SK-N-SH (cell line): Measurements from ENCODE around the gene ZNF774. TPM values are rescaled to one million over a fixed set of nuclear protein-coding genes. Genes with fewer than 3 reads are reported as not detected.

Experiments used
- CTCF ChIA-PET: fragments of 300-600, 350-600 bp; formaldehyde crosslinking; extraction: SDS; loops from one replicate; lab custom pipeline; 2021; lab: Yijun Ruan, JAX
- POLR2A ChIA-PET: fragments of 350-600 bp; sonication (Branson Sonifier 250); formaldehyde crosslinking; extraction: SDS; loops from one replicate; lab custom pipeline; 2020; ENCODE audit warnings: antibody characterized with exemption, inconsistent platforms; lab: Yijun Ruan, JAX
- DNase-seq: peaks from one replicate; pipeline ENCODE4 v3.0.0; 2012
- H2AFZ ChIP-seq: fragments of 200-600 bp; sonication (generic); 2 replicates; pipeline ENCODE4 v1.8.1; 2016; ENCODE audit warnings: antibody characterized with exemption, mild to moderate bottlenecking, low read depth
- H3F3A ChIP-seq: fragments of 200-600 bp; sonication (generic); replicated peaks from 2 replicates; pipeline ENCODE3; 2016; ENCODE audit warnings: antibody characterized with exemption, mild to moderate bottlenecking; ENCODE audit not compliant: insufficient read depth
- H3K27ac ChIP-seq, 2 experiments: fragments of 200-500 bp in 1 of 2; fragments of 200-600 bp in 1 of 2; sonication (Bioruptor generic) in 1 of 2; sonication (generic), shearing (Covaris generic) in 1 of 2; 2 replicates each; pipeline versions ENCODE4 v1.5.1 to v1.6.1; 2014 to 2016; ENCODE audit warnings: low read depth in 2 of 2, inconsistent platforms in 1 of 2, low read length in 1 of 2, mild to moderate bottlenecking in 1 of 2, mixed read lengths in 1 of 2
- H3K27me3 ChIP-seq: fragments of 200-600 bp; sonication (generic), shearing (Covaris generic); 2 replicates; pipeline ENCODE4 v1.6.1; 2016; ENCODE audit warnings: mixed run types; ENCODE audit not compliant: insufficient read depth
- H3K36me3 ChIP-seq, 2 experiments: fragments of 200-500 bp in 1 of 2; fragments of 200-600 bp in 1 of 2; sonication (Bioruptor generic) in 1 of 2; sonication (generic) in 1 of 2; replicated peaks in 1 of 2; 2 replicates each; pipeline versions ENCODE3 to v1.5.1; 2014 to 2016; ENCODE audit warnings: low read length in 1 of 2, mild to moderate bottlenecking in 1 of 2; ENCODE audit not compliant: insufficient read depth in 2 of 2, control insufficient read depth in 1 of 2
- H3K4me1 ChIP-seq, 2 experiments: fragments of 200-500 bp in 1 of 2; fragments of 200-600 bp in 1 of 2; sonication (Bioruptor generic) in 1 of 2; sonication (generic), shearing (Covaris generic) in 1 of 2; 2 replicates each; pipeline versions ENCODE4 v1.5.1 to v1.6.1; 2014 to 2016; ENCODE audit warnings: low read depth in 1 of 2, low read length in 1 of 2, mixed run types in 1 of 2; ENCODE audit not compliant: insufficient read depth in 2 of 2, control insufficient read depth in 1 of 2
- H3K4me2 ChIP-seq: fragments of 200-600 bp; sonication (generic), shearing (Covaris generic); 2 replicates; pipeline ENCODE4 v1.6.1; 2017; ENCODE audit warnings: mixed run types
- H3K4me3 ChIP-seq, 2 experiments: fragments of 200-500 bp in 1 of 2; fragments of 200-600 bp in 1 of 2; sonication (Bioruptor generic) in 1 of 2; sonication (generic), shearing (Covaris generic) in 1 of 2; 2 replicates each; pipeline versions ENCODE4 v1.5.1 to v1.8.1; 2014 to 2016; ENCODE audit warnings: low read depth in 2 of 2, inconsistent platforms in 1 of 2, low read length in 1 of 2, mild to moderate bottlenecking in 1 of 2, mixed read lengths in 1 of 2, moderate library complexity in 1 of 2
- H3K79me2 ChIP-seq: fragments of 200-600 bp; sonication (generic); 2 replicates; pipeline ENCODE4 v1.8.1; 2017; ENCODE audit warnings: mild to moderate bottlenecking; ENCODE audit not compliant: insufficient read depth
- H3K9ac ChIP-seq: fragments of 200-600 bp; sonication (generic); 2 replicates; pipeline ENCODE4 v1.6.1; 2017; ENCODE audit warnings: mixed run types
- H3K9me2 ChIP-seq: fragments of 200-600 bp; sonication (generic); 2 replicates; pipeline ENCODE4 v1.6.1; 2017; ENCODE audit warnings: mixed run types
- H3K9me3 ChIP-seq: fragments of 200-600 bp; sonication (generic); 2 replicates; pipeline ENCODE4 v1.6.1; 2017; ENCODE audit warnings: mixed run types, mild to moderate bottlenecking, moderate library complexity
- H4K20me1 ChIP-seq: fragments of 200-600 bp; sonication (generic); 2 replicates; pipeline ENCODE4 v1.6.1; 2017; ENCODE audit warnings: mild to moderate bottlenecking, mixed run types; ENCODE audit not compliant: insufficient read depth
- CHD2 ChIP-seq: fragments of 150-350 bp; IDR thresholded peaks from 2 replicates; pipeline ENCODE4 v1.6.1; 2018; ENCODE audit warnings: low read length; ENCODE audit not compliant: partially characterized antibody
- ELF1 ChIP-seq: IDR thresholded peaks from 2 replicates; pipeline ENCODE4 v1.4.0; 2012
- EP300 ChIP-seq, 2 experiments: IDR thresholded peaks; 2 replicates each; pipeline versions ENCODE4 v1.4.0 to v1.6.1; 2012; ENCODE audit warnings: borderline replicate concordance in 1 of 2, low read depth in 1 of 2, low read length in 1 of 2
- EZH2phosphoT487 ChIP-seq: fragments of 200-600 bp; sonication (generic); IDR thresholded peaks from 2 replicates; pipeline ENCODE4 v1.6.1; 2017; ENCODE audit warnings: low read depth, mixed run types, mild to moderate bottlenecking, antibody characterized with exemption, moderate library complexity, borderline replicate concordance
- FOSL2 ChIP-seq: IDR thresholded peaks from 2 replicates; pipeline ENCODE4 v1.4.0; 2012; ENCODE audit warnings: low read depth, mild to moderate bottlenecking, moderate library complexity, borderline replicate concordance
- FOXJ3 ChIP-seq: sonication (generic); formaldehyde crosslinking; IDR thresholded peaks from 2 replicates; pipeline ENCODE4 v1.5.1; 2020; ENCODE audit warnings: mild to moderate bottlenecking, missing genetic modification reagents
- GABPA ChIP-seq: IDR thresholded peaks from 2 replicates; pipeline ENCODE4 v1.4.0; 2012; ENCODE audit warnings: low read depth, mild to moderate bottlenecking
- GATA2 ChIP-seq: sonication (generic); formaldehyde crosslinking; IDR thresholded peaks from 2 replicates; pipeline ENCODE4 v1.5.0; 2020; ENCODE audit warnings: mild to moderate bottlenecking, missing genetic modification reagents
- MAX ChIP-seq: IDR thresholded peaks from 2 replicates; pipeline ENCODE4 v1.4.0; 2012; ENCODE audit warnings: low read depth
- MEF2A ChIP-seq: IDR thresholded peaks from 2 replicates; pipeline ENCODE4 v1.4.0; 2012; ENCODE audit warnings: low read depth, borderline replicate concordance
- NFIC ChIP-seq: IDR thresholded peaks from 2 replicates; pipeline ENCODE4 v1.4.0; 2012; ENCODE audit warnings: borderline replicate concordance
- NRF1 ChIP-seq: IDR thresholded peaks from 2 replicates; pipeline ENCODE4 v1.6.1; 2012; ENCODE audit warnings: low read depth, mild to moderate bottlenecking, low read length
- PBX3 ChIP-seq: IDR thresholded peaks from 2 replicates; pipeline ENCODE4; 2012
- RFX5 ChIP-seq: IDR thresholded peaks from 2 replicates; pipeline ENCODE4 v1.6.1; 2012; ENCODE audit warnings: mild to moderate bottlenecking, improper control_type of control experiment, low read length
- TCF12 ChIP-seq: IDR thresholded peaks from 2 replicates; pipeline ENCODE4 v1.4.0; 2012
- TEAD4 ChIP-seq: IDR thresholded peaks from 2 replicates; pipeline ENCODE4 v1.4.0; 2012; ENCODE audit warnings: mild to moderate bottlenecking, borderline replicate concordance; ENCODE audit not compliant: insufficient read depth
- USF1 ChIP-seq: IDR thresholded peaks from 2 replicates; pipeline ENCODE4 v1.4.0; 2012; ENCODE audit warnings: low read depth, borderline replicate concordance
- ZBTB33 ChIP-seq: IDR thresholded peaks from 2 replicates; pipeline ENCODE4 v1.4.0; 2012; ENCODE audit warnings: low read depth, borderline replicate concordance
- WGBS: methylation state at CpG from one replicate; pipeline ENCODE4 v1.1.6; 2017; ENCODE audit warnings: low lambda C conversion rate; 5-methylcytosine and 5-hydroxymethylcytosine counted together
- polyA plus RNA-seq, 3 experiments: library from polyadenylated mRNA; depleted of rRNA; stranded (reverse); fragments of >200 nt; gene quantifications; 2 replicates each; pipeline ENCODE4 v1.2.3, GENCODE V29; 2012

ZNF774 gene
- polyA plus RNA-seq, 1 of the 3 experiments (the other 2 are of a cell fraction): 1.8 TPM

GRCh38 chr15:90376789-90377188 lies 24.7 kb downstream of the ZNF774 start:
- H3K9me3 ChIP-seq: no peaks in the 10 kb centered on the region
- 64% methylated on average over 6 of the region's 6 CpGs for WGBS
- no peaks in the 10 kb centered on the region for H3K36me3 ChIP-seq
- ChIA-PET CTCF (interaction anchor here (1.2 kb wide), 1 partner anchor 106 kb away, joined by 3 read pairs; no protein-coding TSS in a partner anchor), POLR2A (no interaction called here)
- no peaks in the 10 kb centered on the region for H3K79me2 ChIP-seq
- DNase-seq: no peak
- no peak overlapping the region for H3K9ac ChIP-seq
- H4K20me1 ChIP-seq: no peaks in the 10 kb centered on the region
- H3K27ac ChIP-seq: no peak overlapping the region
- no peaks in the 10 kb centered on the region for H3K4me1 ChIP-seq
- no peak overlapping the region for H3K4me3 ChIP-seq
- no peaks in the 10 kb centered on the region for H3K9me2 ChIP-seq
- H2AFZ ChIP-seq: no peak overlapping the region
- H3K27me3 ChIP-seq: no peaks in the 10 kb centered on the region
- H3F3A ChIP-seq: no peaks in the 10 kb centered on the region
- TF ChIP-seq USF1: no peak
- no peak for TF ChIP-seq ELF1
- no peak for TF ChIP-seq ZBTB33
- no peak for TF ChIP-seq CHD2
- TF ChIP-seq FOXJ3 (CRISPR knock-in tag): no peak
- TF ChIP-seq EP300 (IDR thresholded peaks at IDR 0.05; ENCODE audit: borderline replicate concordance in 1 of 2, low read depth in 1 of 2, low read length in 1 of 2): no peak
- TF ChIP-seq NRF1: no peak
- TF ChIP-seq FOSL2: no peak
- H3K4me2 ChIP-seq: no peak overlapping the region

GRCh38 chr15:90379263-90379662 lies 27.2 kb downstream of the ZNF774 start:
- WGBS: 35% methylated on average over 3 of the region's 3 CpGs
- Histone ChIP-seq H4K20me1 (no peaks in the 10 kb centered on the region), H3K4me2 (no peak overlapping the region), H3K4me3 (no peak overlapping the region), H3K36me3 (no peaks in the 10 kb centered on the region), H3F3A (no peaks in the 10 kb centered on the region), H3K9me3 (no peaks in the 10 kb centered on the region), H3K9ac (no peak overlapping the region), H3K27me3 (no peaks in the 10 kb centered on the region), H3K4me1 (no peaks in the 10 kb centered on the region), H3K27ac (no peak overlapping the region), H3K79me2 (no peaks in the 10 kb centered on the region), H3K9me2 (no peaks in the 10 kb centered on the region), H2AFZ (no peak overlapping the region)
- no peak for DNase-seq
- no peak for TF ChIP-seq NRF1
- TF ChIP-seq PBX3: no peak
- TF ChIP-seq MAX: no peak
- no peak for TF ChIP-seq TCF12
- TF ChIP-seq MEF2A: no peak
- no peak for TF ChIP-seq NFIC
- TF ChIP-seq ELF1: no peak
- TF ChIP-seq RFX5: no peak
- no peak for TF ChIP-seq TEAD4
- no peak for TF ChIP-seq EZH2phosphoT487
- TF ChIP-seq GATA2 (CRISPR knock-in tag): no peak
- TF ChIP-seq USF1: no peak
- TF ChIP-seq GABPA: no peak
- CTCF ChIA-PET: no interaction called here
- POLR2A ChIA-PET: no interaction called here
